AG09319 (cell line): ENCODE measurements around the gene STX8.

Experiments
- DNase-seq: peaks from one replicate; pipeline ENCODE4 v3.0.0-alpha.2; 2010; ENCODE audit warnings: low read depth; ENCODE audit errors: extremely low read depth
- TF ChIP-seq, protein P1 (sequence below): IDR thresholded peaks from 2 replicates; pipeline ENCODE4 v1.5.1; 2011; ENCODE audit warnings: low read depth, mild to moderate bottlenecking, inconsistent platforms, low read length, moderate library complexity

Gene STX8

DNA sequence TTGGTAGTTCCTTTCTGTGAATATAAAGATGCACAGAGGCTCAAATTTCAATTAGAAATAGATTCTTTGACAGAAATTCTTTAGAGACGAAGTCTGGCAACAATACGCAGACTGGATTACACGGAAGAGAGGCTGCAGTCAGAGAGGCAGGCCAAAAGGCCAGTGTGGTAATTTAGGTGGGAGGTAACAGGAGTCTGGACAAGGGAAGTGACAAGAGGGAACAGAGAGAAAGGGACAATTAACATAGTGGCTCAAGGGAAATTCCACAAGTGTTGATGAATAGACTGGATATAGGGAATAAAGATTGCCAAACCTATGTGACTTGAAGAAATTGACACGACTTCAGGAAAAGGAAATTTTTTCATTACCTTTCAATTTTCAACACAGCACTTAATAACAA is 54.6 kb downstream of the STX8 start:
- TF ChIP-seq, protein P1, sequence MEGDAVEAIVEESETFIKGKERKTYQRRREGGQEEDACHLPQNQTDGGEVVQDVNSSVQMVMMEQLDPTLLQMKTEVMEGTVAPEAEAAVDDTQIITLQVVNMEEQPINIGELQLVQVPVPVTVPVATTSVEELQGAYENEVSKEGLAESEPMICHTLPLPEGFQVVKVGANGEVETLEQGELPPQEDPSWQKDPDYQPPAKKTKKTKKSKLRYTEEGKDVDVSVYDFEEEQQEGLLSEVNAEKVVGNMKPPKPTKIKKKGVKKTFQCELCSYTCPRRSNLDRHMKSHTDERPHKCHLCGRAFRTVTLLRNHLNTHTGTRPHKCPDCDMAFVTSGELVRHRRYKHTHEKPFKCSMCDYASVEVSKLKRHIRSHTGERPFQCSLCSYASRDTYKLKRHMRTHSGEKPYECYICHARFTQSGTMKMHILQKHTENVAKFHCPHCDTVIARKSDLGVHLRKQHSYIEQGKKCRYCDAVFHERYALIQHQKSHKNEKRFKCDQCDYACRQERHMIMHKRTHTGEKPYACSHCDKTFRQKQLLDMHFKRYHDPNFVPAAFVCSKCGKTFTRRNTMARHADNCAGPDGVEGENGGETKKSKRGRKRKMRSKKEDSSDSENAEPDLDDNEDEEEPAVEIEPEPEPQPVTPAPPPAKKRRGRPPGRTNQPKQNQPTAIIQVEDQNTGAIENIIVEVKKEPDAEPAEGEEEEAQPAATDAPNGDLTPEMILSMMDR, result no peak
- DNase-seq, result no peak

DNA sequence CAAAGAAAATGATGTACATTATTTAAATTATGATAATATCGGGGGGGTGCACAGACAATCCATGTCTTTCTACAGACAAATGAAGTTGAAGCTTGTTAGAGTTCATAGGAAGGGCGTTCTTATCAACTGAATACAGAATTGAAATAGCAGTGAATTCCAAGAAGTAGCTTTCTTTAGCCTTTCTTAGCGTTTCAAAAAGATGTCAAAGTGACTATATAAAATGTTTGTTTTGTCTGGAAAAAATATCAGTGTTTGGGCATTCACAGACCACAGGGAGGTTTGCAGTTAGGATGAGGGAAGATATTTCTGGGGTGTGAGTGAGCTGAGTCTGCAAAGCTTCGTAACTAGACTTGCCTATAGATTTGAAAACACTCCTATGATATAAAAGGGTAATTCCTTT is 55.0 kb downstream of the STX8 start:
- TF ChIP-seq, protein P1, result no peak
- DNase-seq, result no peak

DNA sequence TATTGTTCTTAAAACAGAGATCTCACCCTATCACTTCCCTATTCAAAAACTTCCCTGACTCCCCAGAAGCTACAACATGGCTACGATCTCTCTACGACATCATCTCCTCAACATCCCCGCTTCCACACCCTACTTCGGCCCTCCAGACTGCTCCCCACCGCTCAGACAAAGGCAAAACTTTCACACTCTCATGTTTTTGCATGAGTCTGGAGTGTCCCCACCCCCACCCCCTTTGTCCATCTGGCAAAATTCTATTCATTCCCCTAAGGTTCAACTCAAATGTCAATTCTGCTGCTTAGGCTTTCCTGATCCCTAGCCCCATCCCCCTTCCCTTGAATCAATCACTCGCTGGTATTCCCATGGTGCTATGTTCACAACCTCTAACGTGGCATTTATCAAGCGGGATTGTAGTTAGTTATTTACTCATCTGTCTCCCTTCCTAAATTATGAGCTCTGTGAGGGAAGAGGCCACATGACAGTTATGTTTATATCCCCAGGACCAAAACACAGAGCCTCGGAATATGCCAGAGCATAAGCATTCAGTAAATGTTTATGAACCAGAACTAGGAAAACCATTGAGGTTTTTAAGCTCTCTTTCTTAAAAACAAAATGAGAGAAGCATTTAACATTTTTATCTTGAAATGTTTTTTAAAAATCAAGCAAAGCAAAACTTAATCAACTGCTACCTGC is 55.9 kb downstream of the STX8 start:
- DNase-seq, result no peak
- TF ChIP-seq, protein P1, result no peak

DNA sequence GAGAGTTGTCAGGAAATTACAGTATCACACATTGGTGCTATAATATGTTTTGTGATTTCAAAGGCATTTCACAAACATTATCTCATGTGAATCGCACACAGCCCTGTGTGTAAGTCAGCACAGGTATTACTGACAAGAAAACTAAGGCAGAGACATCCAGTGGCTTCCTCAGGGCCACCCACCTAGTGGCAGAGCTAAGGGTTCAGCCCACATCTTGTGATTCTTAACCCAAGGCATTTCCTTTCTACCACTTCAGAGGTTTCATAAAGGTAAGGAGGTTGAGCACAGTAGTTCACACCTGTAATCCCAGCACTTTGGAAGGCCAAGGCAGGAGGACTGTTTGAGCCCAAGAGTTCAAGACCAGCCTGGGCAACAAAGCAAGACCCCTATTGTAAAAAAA is 58.2 kb downstream of the STX8 start:
- DNase-seq, result no peak

DNA sequence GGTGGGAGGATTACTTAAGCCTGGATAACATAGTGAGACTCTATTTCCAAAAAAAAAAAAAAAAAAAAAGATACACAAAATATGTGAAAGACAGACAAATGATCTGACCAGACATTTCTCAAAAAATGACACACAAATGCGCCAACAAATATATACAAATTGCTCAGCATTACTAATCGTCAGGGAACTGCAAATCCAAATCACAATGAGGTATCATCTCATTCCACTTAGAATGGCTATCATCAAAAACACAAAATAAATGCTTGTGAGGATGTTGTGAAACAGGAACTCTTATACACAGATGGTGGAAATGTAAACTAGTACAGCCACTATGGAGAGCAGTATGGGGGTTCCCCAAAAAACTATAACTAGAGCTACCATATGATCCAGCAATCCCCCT is 62.4 kb downstream of the STX8 start:
- no peak for DNase-seq
- TF ChIP-seq, protein P1, result no peak

More for the DNA sequence above, 58.2 kb downstream of the STX8 start:
- TF ChIP-seq, protein P1, result no peak

DNA sequence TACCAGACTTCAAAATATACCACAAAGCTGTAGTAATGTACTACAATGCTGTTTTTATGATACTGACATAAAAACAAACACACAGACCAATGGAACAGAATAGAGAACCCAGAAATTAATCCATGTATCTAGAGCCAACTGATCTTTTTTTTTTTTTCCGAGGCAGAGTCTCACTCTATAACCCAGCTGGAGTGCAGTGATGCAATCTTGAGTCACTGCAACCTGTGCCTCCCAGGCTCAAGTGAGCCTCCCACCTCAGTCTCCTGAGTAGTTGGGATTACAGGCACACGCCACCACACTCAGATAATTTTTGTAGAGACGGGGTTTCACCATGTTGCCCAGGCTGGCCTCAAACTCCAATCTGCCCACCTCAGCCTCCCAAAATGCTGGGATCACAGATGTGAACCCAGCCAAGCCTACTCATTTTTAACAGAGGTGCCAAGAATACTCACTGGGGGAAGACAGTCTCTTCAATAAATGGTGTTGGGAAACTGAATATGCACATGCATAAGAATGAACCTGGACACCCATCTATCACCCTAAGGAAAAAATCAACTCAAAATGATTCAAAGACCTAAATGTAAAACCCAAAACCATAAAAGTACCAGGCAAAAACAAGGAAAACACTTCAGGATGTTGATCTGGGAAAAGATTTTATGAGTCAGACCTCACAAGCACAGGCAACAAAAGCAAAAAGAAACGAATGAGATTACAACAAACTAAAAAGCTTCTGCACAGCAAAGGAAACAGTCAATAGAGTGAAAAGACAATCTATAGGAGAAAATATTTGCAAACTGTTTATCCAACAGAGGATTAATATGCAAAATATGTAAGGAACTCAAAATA is 63.1 kb downstream of the STX8 start:
- no peak for DNase-seq
- TF ChIP-seq, protein P1, result no peak

DNA sequence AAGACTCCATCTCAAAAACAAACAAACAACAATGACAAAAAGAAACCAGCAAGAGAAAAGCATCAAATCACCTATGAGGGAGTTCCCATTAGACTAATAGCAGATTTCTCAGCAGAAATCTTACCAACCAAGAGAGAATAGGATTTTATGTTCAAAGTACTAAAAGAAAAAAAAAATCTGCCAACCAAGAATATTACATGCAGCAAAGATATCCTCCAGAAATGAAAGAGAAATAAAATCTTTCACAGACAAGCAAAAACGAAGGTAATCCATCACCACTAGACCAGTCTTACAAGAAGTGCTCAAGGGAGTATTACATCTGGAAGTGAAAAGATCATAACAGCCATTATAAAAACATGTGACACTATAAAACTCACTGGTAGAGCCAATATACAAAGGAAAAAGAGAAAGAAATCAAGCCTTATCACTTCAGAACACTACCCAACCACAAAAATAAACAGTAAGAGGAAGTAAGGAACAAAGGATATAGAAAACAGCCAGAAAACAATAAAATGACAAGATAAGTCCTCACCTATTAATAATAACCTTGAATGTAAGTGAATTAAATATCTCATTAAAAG is 66.3 kb downstream of the STX8 start:
- TF ChIP-seq, protein P1, result no peak
- no peak for DNase-seq
